Left ventricle myocardium inferior (tissue), 1 donor: ENCODE results near the gene CXorf58. TPM values are rescaled to one million over a fixed set of nuclear protein-coding genes. Genes with fewer than 3 reads are reported as not detected.

Experiments
- DNase-seq: peaks from one replicate; pipeline ENCODE4 v3.0.0-alpha.2; 2020
- H3K27ac ChIP-seq: fragments of 200-600 bp; replicated peaks from 2 replicates; pipeline ENCODE4 v1.8.0; 2021
- H3K27me3 ChIP-seq: fragments of 200-600 bp; 2 replicates; pipeline ENCODE4 v1.8.0; 2021; ENCODE audit warnings: low read depth
- H3K36me3 ChIP-seq: fragments of 200-600 bp; 2 replicates; pipeline ENCODE4 v1.8.0; 2021
- H3K4me1 ChIP-seq: fragments of 200-600 bp; 2 replicates; pipeline ENCODE4 v1.8.0; 2021
- H3K4me3 ChIP-seq: fragments of 200-600 bp; 2 replicates; pipeline ENCODE4 v1.8.0; 2021; ENCODE audit warnings: mild to moderate bottlenecking, moderate library complexity
- H3K9me3 ChIP-seq: fragments of 200-600 bp; replicated peaks from 2 replicates; pipeline ENCODE4 v1.8.0; 2021
- intact Hi-C: fragments of 100-400 bp; cut with micrococcal nuclease; formaldehyde crosslinking; loops from one replicate; pipeline ENCODE4 v1.11.0; 2022
- total RNA-seq: library from RNA; stranded (reverse); fragmentation: NEBNext Ultra II Directional; extraction: Animal tissue kit (Norgen Biotek cat#: 25700); gene quantifications from one replicate; pipeline ENCODE4 v1.2.1, GENCODE V29; 2021
- TF ChIP-seq, protein P1 (sequence below): fragments of 200-600 bp; IDR thresholded peaks from 2 replicates; pipeline ENCODE4 v1.8.0; 2021; ENCODE audit warnings: antibody characterized with exemption, mild to moderate bottlenecking, borderline replicate concordance
- donor health status: DM: no; HTN: yes; CAD: no; lungs with severe emphysema.

The CXorf58 gene
- total RNA-seq, 1 donor from 2014 or later: 0.49 TPM

DNA sequence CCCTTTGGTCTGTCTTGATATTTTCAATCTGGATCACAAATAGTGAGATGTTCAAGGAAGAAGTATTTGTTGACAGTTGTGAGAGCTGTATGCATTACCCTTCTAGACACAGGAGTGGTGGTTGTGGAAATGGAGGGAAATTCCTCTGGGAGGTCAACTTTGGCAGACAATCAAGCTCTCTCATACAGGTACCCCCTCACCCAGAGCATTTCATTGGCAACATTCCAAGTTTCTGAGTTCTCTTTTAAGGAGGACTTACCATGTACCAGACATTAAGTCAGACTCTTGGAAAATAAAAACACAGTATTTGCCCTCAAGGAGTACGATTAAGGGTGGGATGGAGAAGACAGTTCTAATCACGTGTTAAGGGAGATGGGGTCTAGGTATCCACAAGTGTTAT, 73.9 kb downstream of the CXorf58 start:
- TF ChIP-seq, protein P1, sequence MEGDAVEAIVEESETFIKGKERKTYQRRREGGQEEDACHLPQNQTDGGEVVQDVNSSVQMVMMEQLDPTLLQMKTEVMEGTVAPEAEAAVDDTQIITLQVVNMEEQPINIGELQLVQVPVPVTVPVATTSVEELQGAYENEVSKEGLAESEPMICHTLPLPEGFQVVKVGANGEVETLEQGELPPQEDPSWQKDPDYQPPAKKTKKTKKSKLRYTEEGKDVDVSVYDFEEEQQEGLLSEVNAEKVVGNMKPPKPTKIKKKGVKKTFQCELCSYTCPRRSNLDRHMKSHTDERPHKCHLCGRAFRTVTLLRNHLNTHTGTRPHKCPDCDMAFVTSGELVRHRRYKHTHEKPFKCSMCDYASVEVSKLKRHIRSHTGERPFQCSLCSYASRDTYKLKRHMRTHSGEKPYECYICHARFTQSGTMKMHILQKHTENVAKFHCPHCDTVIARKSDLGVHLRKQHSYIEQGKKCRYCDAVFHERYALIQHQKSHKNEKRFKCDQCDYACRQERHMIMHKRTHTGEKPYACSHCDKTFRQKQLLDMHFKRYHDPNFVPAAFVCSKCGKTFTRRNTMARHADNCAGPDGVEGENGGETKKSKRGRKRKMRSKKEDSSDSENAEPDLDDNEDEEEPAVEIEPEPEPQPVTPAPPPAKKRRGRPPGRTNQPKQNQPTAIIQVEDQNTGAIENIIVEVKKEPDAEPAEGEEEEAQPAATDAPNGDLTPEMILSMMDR: no peak
- H3K9me3 ChIP-seq: no peaks in the 10 kb centered on the region
- H3K4me3 ChIP-seq: no peak overlapping the region
- H3K27ac ChIP-seq: no peak overlapping the region
- H3K4me1 ChIP-seq: no peaks in the 10 kb centered on the region
- H3K36me3 ChIP-seq: peaks cover under 1% of the 10 kb centered on the region
- no peak for DNase-seq
- no peaks in the 10 kb centered on the region for H3K27me3 ChIP-seq
- intact Hi-C loops: no loop called here

DNA sequence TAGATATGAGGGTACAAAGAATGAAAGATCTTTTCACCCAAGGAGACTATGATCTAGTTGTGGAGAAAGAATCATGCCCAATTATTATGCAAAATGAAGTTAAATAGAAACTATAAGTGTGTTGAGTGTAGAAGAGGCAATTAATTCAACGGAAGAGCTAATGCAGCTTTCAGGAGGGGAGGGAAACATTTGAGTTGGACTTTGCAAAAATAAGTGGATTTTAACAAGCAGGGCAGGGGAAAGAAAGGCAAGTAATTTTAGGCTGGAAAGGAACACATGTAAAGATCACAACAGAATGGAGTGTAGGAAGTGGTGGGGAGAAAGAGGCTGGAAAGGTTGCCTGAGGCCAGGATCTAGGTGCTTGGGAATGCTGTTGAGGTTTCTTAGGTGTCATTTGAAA, 75.1 kb downstream of the CXorf58 start:
- DNase-seq: no peak
- no peaks in the 10 kb centered on the region for H3K4me1 ChIP-seq
- peaks cover 13% of the 10 kb centered on the region for H3K36me3 ChIP-seq
- TF ChIP-seq, protein P1: no peak
- H3K27ac ChIP-seq: no peak overlapping the region
- intact Hi-C loops: no loop called here
- H3K4me3 ChIP-seq: no peak overlapping the region
- H3K9me3 ChIP-seq: no peaks in the 10 kb centered on the region
- no peaks in the 10 kb centered on the region for H3K27me3 ChIP-seq

Other genes starting within 250 kb of the CXorf58 start
- gene PRDX4, start 240.5 kb upstream of the CXorf58 start, total RNA-seq: 34.7 TPM
- 49.1 TPM for gene ACOT9, start 164.7 kb upstream of the CXorf58 start, total RNA-seq
- gene SAT1, start 124.8 kb upstream of the CXorf58 start, total RNA-seq: 99.7 TPM
- gene APOO, start 68 bp upstream of the CXorf58 start, total RNA-seq: 102 TPM
- gene KLHL15, start 119.2 kb downstream of the CXorf58 start, total RNA-seq: 6.6 TPM
- gene EIF2S3, start 146.9 kb downstream of the CXorf58 start, total RNA-seq: 71.0 TPM
- gene ZFX, start 241.7 kb downstream of the CXorf58 start, total RNA-seq: 32.8 TPM